ENCODE measurements around the gene ELFN1.

GRCh38 chr7:1700536-1701333 lies 30.7 kb downstream of the ELFN1 start:
- TF ChIP-seq CTCF (IDR thresholded peaks at IDR 0.05), result no peak
- no peak for TF ChIP-seq POLR2A (IDR thresholded peaks at IDR 0.05)
- TF ChIP-seq POLR2AphosphoS5 (IDR thresholded peaks at IDR 0.05), result no peak
